Prostate gland (tissue), 2 donors: Measurements from ENCODE around the gene SUGCT. TPM values are rescaled to one million over a fixed set of nuclear protein-coding genes. Genes with fewer than 3 reads are reported as not detected.
"Not testable (repeated sequence)": the region's sequence is repeated elsewhere in the genome, so short reads cannot be mapped to it uniquely, and the experiment has no call there.

Experiments used
- DNase-seq: peaks from one replicate; pipeline ENCODE4 v3.0.0-alpha.2; 2019; ENCODE audit warnings: low spot score
- H3K27ac ChIP-seq, 2 donors: fragments of 200-600 bp; sonication (generic); 2 replicates each; pipeline ENCODE4 v1.5.1; 2017 to 2019
- H3K27me3 ChIP-seq: fragments of 200-600 bp; sonication (generic); replicated peaks from 2 replicates; pipeline ENCODE4 v1.5.1; 2019; ENCODE audit not compliant: insufficient read depth
- H3K36me3 ChIP-seq, 2 donors: fragments of 200-600 bp; sonication (generic); 1 replicate in 1 of 2; 2 replicates in 1 of 2; pipeline versions ENCODE4 v1.5.1 to v1.8.1; 2017 to 2019
- H3K4me1 ChIP-seq: fragments of 200-600 bp; sonication (generic); replicated peaks from 2 replicates; pipeline ENCODE4 v1.5.1; 2019
- H3K4me3 ChIP-seq, 2 donors: fragments of 200-600 bp; sonication (generic); 2 replicates each; pipeline ENCODE4 v1.5.1; 2017 to 2019
- H3K9me3 ChIP-seq: fragments of 200-600 bp; sonication (generic); 2 replicates; pipeline ENCODE4 v1.5.1; 2017
- CTCF ChIP-seq, 4 experiments: fragments of 200-600 bp in 2 of 4; fragments of 450-650 bp in 2 of 4; sonication (generic) in 2 of 4; IDR thresholded peaks; 1 replicate in 3 of 4; 2 replicates in 1 of 4; pipeline ENCODE4 v1.5.1; 2016 to 2019; ENCODE audit warnings: antibody characterized with exemption in 4 of 4, mild to moderate bottlenecking in 2 of 4, moderate library complexity in 2 of 4
- POLR2A ChIP-seq: fragments of 450-650 bp; IDR thresholded peaks from one replicate; pipeline ENCODE4 v1.6.1; 2016; ENCODE audit warnings: antibody characterized with exemption, mild to moderate bottlenecking
- POLR2AphosphoS5 ChIP-seq: sonication (generic); formaldehyde crosslinking; IDR thresholded peaks from one replicate; pipeline ENCODE4 v1.6.1; 2017; ENCODE audit warnings: antibody characterized with exemption
- WGBS: methylation state at CpG from one replicate; pipeline ENCODE4 v1.1.5; 2018; 5-methylcytosine and 5-hydroxymethylcytosine counted together
- intact Hi-C: fragments of 100-400 bp; cut with DNase I; formaldehyde crosslinking; loops from one replicate; pipeline ENCODE4 v1.14.2; 2022
- total RNA-seq, 2 donors: library from RNA; depleted of rRNA; stranded (reverse); fragments of >200 nt; gene quantifications; one replicate each; pipeline ENCODE4 v1.1.0, GENCODE V29; 2016

Gene SUGCT
- total RNA-seq, 2 donors from 2014 or later, result 2.2 to 3.2 TPM

GRCh38 chr7:40612298-40612697 lies 477.5 kb downstream of the SUGCT start:
- TF ChIP-seq POLR2AphosphoS5 (no peak), POLR2A (no peak), CTCF (IDR thresholded peaks at IDR 0.05) (no peak)
- Histone ChIP-seq H3K36me3 (no peaks in the 10 kb centered on the region), H3K9me3 (no peaks in the 10 kb centered on the region), H3K4me1 (no peaks in the 10 kb centered on the region), H3K27me3 (no peaks in the 10 kb centered on the region), H3K4me3 (no peak overlapping the region), H3K27ac (no peak overlapping the region)
- WGBS, result 55% methylated on average over 2 of the region's 2 CpGs
- intact Hi-C loops, result no loop called here
- no peak for DNase-seq

GRCh38 chr7:40619647-40620046 lies 484.8 kb downstream of the SUGCT start:
- intact Hi-C loops, result no loop called here
- H3K27ac ChIP-seq, result no peak overlapping the region
- no peak for DNase-seq
- no peak overlapping the region for H3K4me3 ChIP-seq
- H3K9me3 ChIP-seq, result no peaks in the 10 kb centered on the region
- 74% methylated on average over 1 of the region's 1 CpG for WGBS
- no peaks in the 10 kb centered on the region for H3K36me3 ChIP-seq
- TF ChIP-seq POLR2A, result no peak
- H3K27me3 ChIP-seq, result no peaks in the 10 kb centered on the region
- no peaks in the 10 kb centered on the region for H3K4me1 ChIP-seq

GRCh38 chr7:40621592-40621998 lies 486.8 kb downstream of the SUGCT start:
- Histone ChIP-seq H3K4me1 (no peaks in the 10 kb centered on the region), H3K9me3 (no peaks in the 10 kb centered on the region), H3K36me3 (no peaks in the 10 kb centered on the region), H3K27me3 (no peaks in the 10 kb centered on the region), H3K27ac (no peak overlapping the region), H3K4me3 (no peak overlapping the region)
- WGBS, result 95% methylated on average over 4 of the region's 4 CpGs
- no peak for DNase-seq
- no peak for TF ChIP-seq CTCF (IDR thresholded peaks at IDR 0.05)
- no peak for TF ChIP-seq POLR2A
- no peak for TF ChIP-seq POLR2AphosphoS5
- intact Hi-C loops, result no loop called here

GRCh38 chr7:40622941-40623501 lies 488.2 kb downstream of the SUGCT start:
- 74% methylated on average over 3 of the region's 3 CpGs for WGBS
- Histone ChIP-seq H3K27ac (no peak overlapping the region), H3K36me3 (no peaks in the 10 kb centered on the region), H3K9me3 (no peaks in the 10 kb centered on the region), H3K4me1 (no peaks in the 10 kb centered on the region), H3K27me3 (no peaks in the 10 kb centered on the region), H3K4me3 (no peak overlapping the region)
- intact Hi-C loops, result no loop called here
- DNase-seq, result no peak
- TF ChIP-seq POLR2A (no peak), POLR2AphosphoS5 (no peak), CTCF (IDR thresholded peaks at IDR 0.05) (no peak)

- Histone ChIP-seq H3K27ac (no peak overlapping the region), H3K4me3 (no peak overlapping the region), H3K36me3 (no peaks in the 10 kb centered on the region), H3K9me3 (no peaks in the 10 kb centered on the region), H3K4me1 (no peaks in the 10 kb centered on the region), H3K27me3 (no peaks in the 10 kb centered on the region)
- no peak for DNase-seq
- TF ChIP-seq CTCF (IDR thresholded peaks at IDR 0.05), result no peak
- TF ChIP-seq POLR2AphosphoS5, result no peak
- no peak for TF ChIP-seq POLR2A
- intact Hi-C loops, result no loop called here
- WGBS, result 71% methylated on average over 2 of the region's 2 CpGs
Observed at GRCh38 chr7:40623863-40624262, 489.1 kb downstream of the SUGCT start.

- intact Hi-C loops, DNase-seq, H3K27me3 ChIP-seq, H3K4me1 ChIP-seq, H3K36me3 ChIP-seq, H3K4me3 ChIP-seq, H3K27ac ChIP-seq, H3K9me3 ChIP-seq: not testable (repeated sequence)
- 92% methylated on average over 1 of the region's 1 CpG for WGBS
Observed at GRCh38 chr7:40627361-40627760, 492.6 kb downstream of the SUGCT start.
